ENCODE measurements around the gene SEPTIN5.
A peak's percentile ranks its signal among the peaks of the same experiment; 100 is the strongest.

Gene SEPTIN5

DNA sequence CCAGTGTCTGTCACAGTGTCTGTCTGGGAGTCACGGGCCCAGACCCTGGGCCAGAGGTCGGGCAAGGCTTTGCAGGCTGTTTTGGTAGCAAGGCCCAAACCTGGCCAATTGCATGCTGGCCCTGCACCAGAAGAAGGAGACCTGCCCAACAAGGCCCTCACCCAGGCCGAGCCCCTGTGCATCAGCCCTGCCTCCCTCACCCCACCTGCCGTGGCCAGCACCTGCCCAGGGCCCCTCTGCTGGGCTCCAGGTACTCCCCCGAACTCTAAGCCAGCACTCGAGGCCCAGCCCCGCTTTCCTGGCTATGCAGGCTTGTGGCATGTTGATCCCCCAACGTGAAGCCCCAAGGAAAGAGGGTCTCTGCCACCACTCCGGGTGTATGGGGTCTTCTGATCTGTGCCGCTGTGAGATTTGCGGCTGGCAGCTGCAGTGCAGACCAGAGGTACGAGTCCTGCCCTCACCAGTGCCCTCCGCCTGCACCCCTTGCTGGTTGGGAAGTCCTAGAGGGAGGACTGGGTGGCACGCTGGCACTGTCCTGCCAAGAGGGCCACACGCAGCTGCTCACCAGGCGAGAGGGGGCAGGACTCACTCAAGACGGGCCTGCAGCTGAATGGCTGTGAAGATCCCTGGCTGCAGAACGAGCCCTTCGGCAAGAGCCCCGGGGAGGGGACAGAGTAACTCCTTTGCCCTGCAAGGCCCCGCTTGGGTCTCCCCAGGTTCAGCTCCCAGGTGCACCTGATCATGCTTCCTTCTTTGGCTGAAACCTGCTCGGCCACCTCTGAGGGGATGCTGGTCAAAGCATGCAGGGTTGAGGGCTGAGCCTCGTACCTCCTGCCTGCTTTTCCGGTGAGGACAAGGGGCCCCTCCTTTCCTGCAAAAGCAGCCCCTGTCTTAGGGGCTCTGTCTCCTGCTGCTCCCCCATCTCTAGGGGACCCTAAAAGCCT lies 6.7 kb upstream of the SEPTIN5 start:
- no peak for DNase-seq (ENCODE audit: low read depth)
- TF ChIP-seq CTCF (conservative IDR thresholded peaks at IDR 0.05; ENCODE audit: control insufficient read depth, insufficient read depth, low read depth, low read length), result no peak
- H3K4me3 ChIP-seq (ENCODE audit: control insufficient read depth, low read depth, low read length), result no peak overlapping the region

GRCh38 chr22:19708321-19709011 lies 5.8 kb upstream of the SEPTIN5 start:
- DNase-seq (ENCODE audit: low read depth), result no peak
- H3K4me3 ChIP-seq (ENCODE audit: control insufficient read depth, low read depth, low read length), result no peak overlapping the region
- no peak for TF ChIP-seq CTCF (conservative IDR thresholded peaks at IDR 0.05; ENCODE audit: control insufficient read depth, insufficient read depth, low read depth, low read length)

DNA sequence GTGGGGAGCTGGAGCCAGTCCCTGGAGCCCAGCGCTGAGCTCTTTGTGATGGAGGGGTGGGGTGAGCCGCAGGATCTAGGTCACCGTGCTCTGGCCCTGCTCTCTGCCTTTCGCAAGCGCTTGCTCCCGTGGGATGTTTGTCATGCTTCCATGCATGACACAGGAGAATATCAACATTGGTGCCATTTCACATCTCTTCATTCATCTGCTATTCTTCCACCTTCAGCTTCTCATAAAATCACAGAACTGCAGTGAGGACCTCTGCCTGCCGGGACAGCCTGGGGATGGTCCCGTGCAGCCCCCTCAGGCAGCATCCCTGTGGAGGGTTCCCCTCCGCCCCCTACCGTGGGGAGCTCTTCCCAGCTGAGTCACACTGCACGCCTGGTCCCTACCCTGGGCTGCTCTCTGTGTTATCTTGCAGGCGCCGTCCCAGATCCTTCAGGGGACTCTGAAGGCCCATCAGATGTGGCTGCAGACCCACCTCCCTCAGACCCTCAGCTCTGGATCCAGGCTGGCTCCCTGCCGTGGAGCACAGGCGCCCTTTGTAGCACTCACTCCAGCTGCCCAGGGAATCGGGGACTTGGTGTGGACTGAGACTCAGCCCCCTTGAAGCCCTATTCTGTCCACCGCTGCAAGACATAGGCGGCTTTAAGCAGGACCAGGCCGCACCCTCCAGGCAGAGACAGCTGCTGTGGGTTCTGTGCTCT lies 5.1 kb upstream of the SEPTIN5 start:
- TF ChIP-seq CTCF (conservative IDR thresholded peaks at IDR 0.05; ENCODE audit: control insufficient read depth, insufficient read depth, low read depth, low read length), result no peak
- no peak overlapping the region for H3K4me3 ChIP-seq (ENCODE audit: control insufficient read depth, low read depth, low read length)
- DNase-seq (ENCODE audit: low read depth), result peak; percentile 37

DNA sequence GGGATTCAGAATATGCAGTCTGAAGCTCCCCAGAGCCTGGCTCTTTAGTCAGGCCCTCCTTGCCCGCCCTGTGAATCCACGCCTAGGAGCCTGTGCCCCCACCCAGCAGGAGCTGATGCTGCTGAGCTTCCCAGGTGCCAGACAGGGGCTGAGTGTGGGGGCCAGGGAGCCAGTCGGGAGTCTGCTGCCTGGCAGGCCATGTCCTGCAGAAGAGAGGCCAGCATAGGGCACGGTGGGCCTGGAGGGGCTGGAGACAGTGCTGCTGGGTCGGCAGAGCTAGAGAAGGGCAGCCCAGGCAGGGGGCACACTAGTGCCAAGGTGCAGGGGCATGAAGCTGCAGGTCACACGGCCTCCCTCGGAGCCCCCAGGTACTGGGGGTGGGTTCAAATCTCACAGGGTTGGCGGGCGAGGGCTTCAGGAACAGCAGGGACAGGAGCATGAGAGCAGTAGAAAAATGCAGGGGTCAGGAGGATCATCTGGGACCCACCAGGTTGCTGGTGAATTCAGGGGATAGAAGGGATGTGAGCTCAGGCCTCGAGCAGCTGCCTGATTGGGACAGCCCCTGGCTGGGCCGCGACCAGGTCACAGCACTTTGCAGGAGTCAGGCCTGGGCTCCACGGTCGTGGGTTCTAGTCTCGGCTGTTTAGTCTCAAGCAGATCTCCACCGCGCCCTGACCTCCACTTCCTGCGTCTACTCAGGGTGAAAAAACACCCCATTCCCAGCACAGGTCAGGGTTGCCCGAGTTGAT lies 4.1 kb upstream of the SEPTIN5 start:
- no peak for DNase-seq (ENCODE audit: low read depth)
- no peak overlapping the region for H3K4me3 ChIP-seq (ENCODE audit: control insufficient read depth, low read depth, low read length)
- no peak for TF ChIP-seq CTCF (conservative IDR thresholded peaks at IDR 0.05; ENCODE audit: control insufficient read depth, insufficient read depth, low read depth, low read length)

- no peak overlapping the region for H3K4me3 ChIP-seq (ENCODE audit: control insufficient read depth, low read depth, low read length)
- TF ChIP-seq CTCF (conservative IDR thresholded peaks at IDR 0.05; ENCODE audit: control insufficient read depth, insufficient read depth, low read depth, low read length), result no peak
These were observed 3.6 kb upstream of the SEPTIN5 start for GRCh38 chr22:19710769-19711106.

DNA sequence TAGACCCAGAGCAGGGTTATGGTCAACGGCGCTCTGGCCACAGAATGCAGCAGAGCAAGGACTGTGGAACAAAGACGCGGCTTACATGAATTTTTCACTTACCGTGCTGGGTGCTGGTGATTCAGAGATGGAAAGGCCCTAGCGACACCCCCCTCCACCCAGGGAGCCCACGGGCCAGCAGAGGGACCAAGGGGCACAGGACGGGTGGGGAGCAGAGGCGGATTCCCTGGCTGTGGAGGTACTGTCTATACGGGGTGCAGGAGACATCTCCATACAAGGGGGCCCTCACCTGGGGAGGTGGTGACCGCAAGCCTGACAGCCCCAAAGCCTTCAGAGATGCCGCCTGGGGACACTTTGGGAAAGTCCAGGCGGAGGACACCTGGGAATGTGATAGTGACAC lies 1.1 kb upstream of the SEPTIN5 start:
- no peak for TF ChIP-seq CTCF (conservative IDR thresholded peaks at IDR 0.05; ENCODE audit: control insufficient read depth, insufficient read depth, low read depth, low read length)
- no peak overlapping the region for H3K4me3 ChIP-seq (ENCODE audit: control insufficient read depth, low read depth, low read length)
- DNase-seq (ENCODE audit: low read depth), result no peak

More at GRCh38 chr22:19710769-19711106, 3.6 kb upstream of the SEPTIN5 start:
- DNase-seq (ENCODE audit: low read depth), result no peak
